ENCODE data around the gene ZNF135. TPM values are rescaled to one million over a fixed set of nuclear protein-coding genes. Genes with fewer than 3 reads are reported as not detected.

ZNF135 gene
- total RNA-seq, 1 experiment from 2014 or later = not detected

GRCh38 chr19:58058467-58058866 lies 615 bp upstream of the ZNF135 start:
- TF ChIP-seq, protein P1, sequence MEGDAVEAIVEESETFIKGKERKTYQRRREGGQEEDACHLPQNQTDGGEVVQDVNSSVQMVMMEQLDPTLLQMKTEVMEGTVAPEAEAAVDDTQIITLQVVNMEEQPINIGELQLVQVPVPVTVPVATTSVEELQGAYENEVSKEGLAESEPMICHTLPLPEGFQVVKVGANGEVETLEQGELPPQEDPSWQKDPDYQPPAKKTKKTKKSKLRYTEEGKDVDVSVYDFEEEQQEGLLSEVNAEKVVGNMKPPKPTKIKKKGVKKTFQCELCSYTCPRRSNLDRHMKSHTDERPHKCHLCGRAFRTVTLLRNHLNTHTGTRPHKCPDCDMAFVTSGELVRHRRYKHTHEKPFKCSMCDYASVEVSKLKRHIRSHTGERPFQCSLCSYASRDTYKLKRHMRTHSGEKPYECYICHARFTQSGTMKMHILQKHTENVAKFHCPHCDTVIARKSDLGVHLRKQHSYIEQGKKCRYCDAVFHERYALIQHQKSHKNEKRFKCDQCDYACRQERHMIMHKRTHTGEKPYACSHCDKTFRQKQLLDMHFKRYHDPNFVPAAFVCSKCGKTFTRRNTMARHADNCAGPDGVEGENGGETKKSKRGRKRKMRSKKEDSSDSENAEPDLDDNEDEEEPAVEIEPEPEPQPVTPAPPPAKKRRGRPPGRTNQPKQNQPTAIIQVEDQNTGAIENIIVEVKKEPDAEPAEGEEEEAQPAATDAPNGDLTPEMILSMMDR (conservative IDR thresholded peaks at IDR 0.05; ENCODE audit: low read depth, low read length) = no peak
- TF ChIP-seq EZH2phosphoT487 (IDR thresholded peaks at IDR 0.05; ENCODE audit: borderline replicate concordance, low read length) (no peak), EZH2 (IDR thresholded peaks at IDR 0.05; ENCODE audit: low read length, unreplicated experiment) (no peak)
- DNase-seq (no peak), ATAC-seq (no peak)
- H3K27ac ChIP-seq (ENCODE audit: low read length) = no peak overlapping the region
- intact Hi-C loops (cut with micrococcal nuclease) = no loop called here
- no peaks in the 10 kb centered on the region for H3F3A ChIP-seq (ENCODE audit: low read length, unreplicated experiment)
- no peak overlapping the region for H3K4me3 ChIP-seq (ENCODE audit: low read length)
- no peaks in the 10 kb centered on the region for H3K4me1 ChIP-seq (ENCODE audit: insufficient read depth, low read length)
- CTCF ChIA-PET = no interaction called here
- H3K9me3 ChIP-seq (ENCODE audit: low read length) = peaks cover 48% of the 10 kb centered on the region
- H3K27me3 ChIP-seq (ENCODE audit: low read length) = no peaks in the 10 kb centered on the region
- no peaks in the 10 kb centered on the region for H4K20me1 ChIP-seq (ENCODE audit: low read length)
- H3K4me2 ChIP-seq (ENCODE audit: low read length) = no peak overlapping the region
- no peak overlapping the region for H2AFZ ChIP-seq (ENCODE audit: low read length)
- POLR2A ChIA-PET (ENCODE audit: unreplicated experiment) = no interaction called here
- no peaks in the 10 kb centered on the region for H3K36me3 ChIP-seq (ENCODE audit: low read depth, low read length)
- BruUV-seq (replicated peaks) = no TSS peak
- no peaks in the 10 kb centered on the region for H3K9me2 ChIP-seq (replicated peaks; ENCODE audit: low read length)
- H3K9ac ChIP-seq (ENCODE audit: low read length) = no peak overlapping the region
- no peaks in the 10 kb centered on the region for H3K79me2 ChIP-seq (ENCODE audit: low read length)

DNA sequence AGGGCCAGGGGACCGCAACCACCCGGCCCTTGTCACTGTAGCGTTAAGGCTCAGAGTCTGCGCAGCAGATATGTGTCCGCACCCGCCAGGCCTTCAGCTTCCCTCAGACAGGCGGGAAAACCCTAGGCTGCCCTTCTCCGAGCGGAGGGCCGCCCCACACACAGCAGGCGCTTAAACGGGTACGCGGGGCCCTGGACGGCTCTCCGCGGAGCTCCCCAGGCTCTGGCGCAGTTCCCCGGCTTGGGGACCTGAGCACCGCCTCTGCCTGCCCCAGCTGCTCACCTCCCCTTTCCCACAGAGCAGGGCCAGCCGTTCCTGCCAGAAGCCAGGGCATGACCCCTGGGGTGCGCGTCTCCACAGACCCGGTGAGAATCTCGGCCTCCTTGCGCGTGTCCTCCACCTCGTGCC lies 593 bp downstream of the ZNF135 start:
- peaks cover 49% of the 10 kb centered on the region for H3K9me3 ChIP-seq (ENCODE audit: low read length)
- H3K4me1 ChIP-seq (ENCODE audit: insufficient read depth, low read length) = no peaks in the 10 kb centered on the region
- CTCF ChIA-PET = no interaction called here
- H3K4me2 ChIP-seq (ENCODE audit: low read length) = no peak overlapping the region
- ATAC-seq (no peak), DNase-seq (no peak)
- H3K9ac ChIP-seq (ENCODE audit: low read length) = no peak overlapping the region
- intact Hi-C loops (cut with micrococcal nuclease) = no loop called here
- BruUV-seq (replicated peaks) = no TSS peak
- TF ChIP-seq, protein P1 (conservative IDR thresholded peaks at IDR 0.05; ENCODE audit: low read depth, low read length) = no peak
- TF ChIP-seq EZH2phosphoT487 (IDR thresholded peaks at IDR 0.05; ENCODE audit: borderline replicate concordance, low read length) (no peak), EZH2 (IDR thresholded peaks at IDR 0.05; ENCODE audit: low read length, unreplicated experiment) (no peak)
- H2AFZ ChIP-seq (ENCODE audit: low read length) = no peak overlapping the region
- H3K27ac ChIP-seq (ENCODE audit: low read length) = no peak overlapping the region
- no peaks in the 10 kb centered on the region for H3F3A ChIP-seq (ENCODE audit: low read length, unreplicated experiment)
- H4K20me1 ChIP-seq (ENCODE audit: low read length) = no peaks in the 10 kb centered on the region
- no peaks in the 10 kb centered on the region for H3K27me3 ChIP-seq (ENCODE audit: low read length)
- H3K4me3 ChIP-seq (ENCODE audit: low read length) = no peak overlapping the region
- no peaks in the 10 kb centered on the region for H3K9me2 ChIP-seq (replicated peaks; ENCODE audit: low read length)
- POLR2A ChIA-PET (ENCODE audit: unreplicated experiment) = no interaction called here
- no peaks in the 10 kb centered on the region for H3K36me3 ChIP-seq (ENCODE audit: low read depth, low read length)
- no peaks in the 10 kb centered on the region for H3K79me2 ChIP-seq (ENCODE audit: low read length)

- H3K4me1 ChIP-seq (ENCODE audit: insufficient read depth, low read length) = no peaks in the 10 kb centered on the region
- intact Hi-C loops (cut with micrococcal nuclease) = no loop called here
- H3K36me3 ChIP-seq (ENCODE audit: low read depth, low read length) = no peaks in the 10 kb centered on the region
- H3K9me3 ChIP-seq (ENCODE audit: low read length) = peaks cover 55% of the 10 kb centered on the region
- H3K79me2 ChIP-seq (ENCODE audit: low read length) = no peaks in the 10 kb centered on the region
- CTCF ChIA-PET = no interaction called here
- BruUV-seq (replicated peaks) = no TSS peak
- H2AFZ ChIP-seq (ENCODE audit: low read length) = no peak overlapping the region
- H3F3A ChIP-seq (ENCODE audit: low read length, unreplicated experiment) = no peaks in the 10 kb centered on the region
- no peaks in the 10 kb centered on the region for H4K20me1 ChIP-seq (ENCODE audit: low read length)
- no peak overlapping the region for H3K9ac ChIP-seq (ENCODE audit: low read length)
- H3K4me2 ChIP-seq (ENCODE audit: low read length) = no peak overlapping the region
- H3K9me2 ChIP-seq (replicated peaks; ENCODE audit: low read length) = no peaks in the 10 kb centered on the region
- H3K27ac ChIP-seq (ENCODE audit: low read length) = no peak overlapping the region
- no peak for DNase-seq
- H3K4me3 ChIP-seq (ENCODE audit: low read length) = no peak overlapping the region
- POLR2A ChIA-PET (ENCODE audit: unreplicated experiment) = no interaction called here
- H3K27me3 ChIP-seq (ENCODE audit: low read length) = no peaks in the 10 kb centered on the region
- TF ChIP-seq, protein P1 (conservative IDR thresholded peaks at IDR 0.05; ENCODE audit: low read depth, low read length) = no peak
- no peak for ATAC-seq
Measured at GRCh38 chr19:58060231-58060630, 1.1 kb downstream of the ZNF135 start.

Data from PC-3 (cell line).